Measurements from ENCODE around the gene UGT1A10. TPM values are rescaled to one million over a fixed set of nuclear protein-coding genes. Genes with fewer than 3 reads are reported as not detected.

The UGT1A10 gene
- total RNA-seq, 1 donor from 2014 or later = not detected

- H3K27ac Mint-ChIP-seq (ENCODE audit: unreplicated experiment) = no peak overlapping the region
- H3K9me3 Mint-ChIP-seq (ENCODE audit: low read depth) = peaks cover 5% of the 10 kb centered on the region
- TF ChIP-seq, protein P1, sequence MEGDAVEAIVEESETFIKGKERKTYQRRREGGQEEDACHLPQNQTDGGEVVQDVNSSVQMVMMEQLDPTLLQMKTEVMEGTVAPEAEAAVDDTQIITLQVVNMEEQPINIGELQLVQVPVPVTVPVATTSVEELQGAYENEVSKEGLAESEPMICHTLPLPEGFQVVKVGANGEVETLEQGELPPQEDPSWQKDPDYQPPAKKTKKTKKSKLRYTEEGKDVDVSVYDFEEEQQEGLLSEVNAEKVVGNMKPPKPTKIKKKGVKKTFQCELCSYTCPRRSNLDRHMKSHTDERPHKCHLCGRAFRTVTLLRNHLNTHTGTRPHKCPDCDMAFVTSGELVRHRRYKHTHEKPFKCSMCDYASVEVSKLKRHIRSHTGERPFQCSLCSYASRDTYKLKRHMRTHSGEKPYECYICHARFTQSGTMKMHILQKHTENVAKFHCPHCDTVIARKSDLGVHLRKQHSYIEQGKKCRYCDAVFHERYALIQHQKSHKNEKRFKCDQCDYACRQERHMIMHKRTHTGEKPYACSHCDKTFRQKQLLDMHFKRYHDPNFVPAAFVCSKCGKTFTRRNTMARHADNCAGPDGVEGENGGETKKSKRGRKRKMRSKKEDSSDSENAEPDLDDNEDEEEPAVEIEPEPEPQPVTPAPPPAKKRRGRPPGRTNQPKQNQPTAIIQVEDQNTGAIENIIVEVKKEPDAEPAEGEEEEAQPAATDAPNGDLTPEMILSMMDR (IDR thresholded peaks at IDR 0.05) = no peak
- H3K4me3 Mint-ChIP-seq (ENCODE audit: unreplicated experiment) = no peak overlapping the region
- peaks cover 25% of the 10 kb centered on the region for H3K27me3 Mint-ChIP-seq (ENCODE audit: low read depth)
- peaks cover 4% of the 10 kb centered on the region for H3K4me1 Mint-ChIP-seq (ENCODE audit: low read depth)
- no peak for DNase-seq (ENCODE audit: low spot score)
- H3K36me3 Mint-ChIP-seq (ENCODE audit: low read depth) = peaks cover 2% of the 10 kb centered on the region
Measured at GRCh38 chr2:233801357-233802131, 165.3 kb downstream of the UGT1A10 start.

DNA sequence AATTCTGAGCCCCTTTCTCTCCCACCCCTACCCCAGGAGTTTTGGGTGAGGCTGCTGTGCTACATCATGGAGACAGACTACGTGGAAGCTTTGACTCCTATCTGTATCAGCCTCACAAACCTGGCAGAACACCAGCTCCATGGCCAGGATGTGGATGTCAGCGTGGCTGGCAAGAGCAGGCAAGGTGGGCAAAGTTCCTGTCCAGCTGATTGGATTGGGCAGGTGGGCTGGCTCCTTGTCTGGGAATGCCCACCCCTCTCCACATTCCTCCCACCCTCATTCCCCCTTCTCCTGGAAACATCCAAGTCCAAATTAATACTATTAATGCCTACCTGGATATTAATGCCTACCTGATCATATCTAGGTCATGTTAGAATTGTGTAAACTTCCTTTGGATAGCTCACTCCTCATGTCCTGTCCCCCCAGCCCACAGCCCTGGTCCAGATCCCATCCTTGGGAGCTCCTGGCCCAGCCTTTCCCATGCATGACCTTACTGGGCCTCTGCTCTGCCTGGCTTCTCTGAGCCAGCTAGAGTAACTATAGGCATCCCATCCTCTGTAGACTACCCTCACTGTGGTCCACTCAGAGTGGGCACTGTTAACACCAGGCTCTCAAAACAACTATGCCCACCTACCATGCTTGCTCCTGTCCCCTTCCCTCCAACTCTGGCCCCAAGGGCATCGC lies 166.0 kb downstream of the UGT1A10 start:
- H3K9me3 Mint-ChIP-seq (ENCODE audit: low read depth) = peaks cover 5% of the 10 kb centered on the region
- DNase-seq (ENCODE audit: low spot score) = no peak
- peaks cover 2% of the 10 kb centered on the region for H3K36me3 Mint-ChIP-seq (ENCODE audit: low read depth)
- peaks cover 4% of the 10 kb centered on the region for H3K4me1 Mint-ChIP-seq (ENCODE audit: low read depth)
- H3K27ac Mint-ChIP-seq (ENCODE audit: unreplicated experiment) = no peak overlapping the region
- TF ChIP-seq, protein P1 (IDR thresholded peaks at IDR 0.05) = no peak
- H3K27me3 Mint-ChIP-seq (ENCODE audit: low read depth) = peaks cover 25% of the 10 kb centered on the region
- H3K4me3 Mint-ChIP-seq (ENCODE audit: unreplicated experiment) = no peak overlapping the region

- Mint-ChIP-seq H3K9me3 (ENCODE audit: low read depth) (peaks cover 5% of the 10 kb centered on the region), H3K4me1 (ENCODE audit: low read depth) (peaks cover 4% of the 10 kb centered on the region), H3K27me3 (ENCODE audit: low read depth) (peaks cover 23% of the 10 kb centered on the region), H3K27ac (ENCODE audit: unreplicated experiment) (no peak overlapping the region), H3K36me3 (ENCODE audit: low read depth) (peaks cover 2% of the 10 kb centered on the region), H3K4me3 (ENCODE audit: unreplicated experiment) (no peak overlapping the region)
- no peak for DNase-seq (ENCODE audit: low spot score)
- TF ChIP-seq, protein P1 (IDR thresholded peaks at IDR 0.05) = no peak
Measured at GRCh38 chr2:233803292-233803911, 167.2 kb downstream of the UGT1A10 start.

DNA sequence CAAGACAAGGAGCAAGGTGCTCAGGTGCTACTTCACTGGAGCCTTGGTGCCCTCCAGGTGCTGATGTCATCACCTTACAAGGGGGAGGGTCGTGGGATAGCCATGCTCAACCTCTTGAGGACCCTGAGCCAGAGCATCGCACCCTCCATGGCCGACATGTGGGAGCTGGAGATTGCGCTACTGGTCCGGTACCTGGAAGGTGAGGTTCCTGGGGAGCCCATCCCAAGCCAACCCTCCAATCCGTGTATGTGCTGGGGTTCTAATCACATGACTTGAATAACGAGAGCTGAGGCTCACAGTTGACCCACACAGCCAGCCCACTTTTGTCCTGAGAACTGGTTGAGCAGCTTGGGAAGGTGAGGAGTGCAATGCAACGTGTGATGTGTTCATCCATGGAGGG lies 167.7 kb downstream of the UGT1A10 start:
- Mint-ChIP-seq H3K4me3 (ENCODE audit: unreplicated experiment) (no peak overlapping the region), H3K27ac (ENCODE audit: unreplicated experiment) (no peak overlapping the region), H3K27me3 (ENCODE audit: low read depth) (peaks cover 26% of the 10 kb centered on the region), H3K4me1 (ENCODE audit: low read depth) (peaks cover 4% of the 10 kb centered on the region), H3K36me3 (ENCODE audit: low read depth) (peaks cover 2% of the 10 kb centered on the region), H3K9me3 (ENCODE audit: low read depth) (peaks cover 5% of the 10 kb centered on the region)
- no peak for DNase-seq (ENCODE audit: low spot score)
- TF ChIP-seq, protein P1 (IDR thresholded peaks at IDR 0.05) = no peak

DNA sequence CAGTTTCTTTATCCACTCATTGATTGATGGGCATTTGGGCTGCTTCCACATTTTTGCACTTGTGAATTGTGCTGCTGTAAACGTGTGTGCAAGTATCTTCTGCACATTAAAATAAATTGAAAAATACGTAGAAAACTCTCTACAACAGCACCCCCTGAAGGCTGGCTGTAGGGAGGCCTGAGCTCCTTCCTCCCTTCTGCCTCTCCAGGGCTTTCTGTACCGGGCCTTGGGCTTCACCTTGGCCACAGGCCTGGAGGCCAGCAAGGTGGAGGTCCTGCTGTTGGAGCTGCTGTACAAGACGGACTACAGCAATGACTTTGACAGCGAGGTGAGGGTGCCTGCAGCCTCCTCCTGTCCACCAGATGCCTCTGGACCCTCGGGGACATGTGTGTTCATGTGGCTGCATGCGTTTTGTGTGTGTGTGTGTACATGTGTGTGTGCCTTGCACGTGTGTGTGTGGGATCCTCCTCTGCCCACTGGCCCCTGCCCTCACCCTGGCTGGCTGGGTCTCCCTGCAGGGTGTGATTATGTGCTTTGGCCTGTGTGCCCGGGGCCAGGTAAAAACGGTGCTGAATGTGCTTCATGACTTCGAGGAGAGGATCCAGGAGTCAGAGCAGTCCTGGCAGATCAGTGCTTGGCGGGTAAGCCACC lies 171.1 kb downstream of the UGT1A10 start:
- Mint-ChIP-seq H3K9me3 (ENCODE audit: low read depth) (no peaks in the 10 kb centered on the region), H3K27me3 (ENCODE audit: low read depth) (peaks cover 32% of the 10 kb centered on the region)
- DNase-seq (ENCODE audit: low spot score) = peak; percentile 75

More for the DNA sequence above, 171.1 kb downstream of the UGT1A10 start:
- no peak overlapping the region for H3K4me3 Mint-ChIP-seq (ENCODE audit: unreplicated experiment)
- H3K36me3 Mint-ChIP-seq (ENCODE audit: low read depth) = no peaks in the 10 kb centered on the region
- no peaks in the 10 kb centered on the region for H3K4me1 Mint-ChIP-seq (ENCODE audit: low read depth)
- H3K27ac Mint-ChIP-seq (ENCODE audit: unreplicated experiment) = no peak overlapping the region
- TF ChIP-seq, protein P1 (IDR thresholded peaks at IDR 0.05) = no peak
